H9 (cell line): Measurements from ENCODE around the gene NMRAL1. TPM values are rescaled to one million over a fixed set of nuclear protein-coding genes. Genes with fewer than 3 reads are reported as not detected.

ENCODE experiments used
- DNase-seq: peaks from one replicate; pipeline ENCODE4 v3.0.0-alpha.2; 2017
- H2AFZ ChIP-seq: one replicate; pipeline ENCODE4 v1.6.1; 2013; ENCODE audit warnings: mild to moderate bottlenecking, low read length, control low read depth, moderate library complexity
- H2AK5ac ChIP-seq: 2 replicates; pipeline ENCODE4 v1.6.1; 2013; ENCODE audit warnings: low read length, control low read depth, mixed read lengths; ENCODE audit not compliant: insufficient read length
- H2BK120ac ChIP-seq: one replicate; pipeline ENCODE4 v1.6.1; 2013; ENCODE audit warnings: low read depth, mild to moderate bottlenecking, low read length, control low read depth, inconsistent platforms; ENCODE audit not compliant: poor library complexity, severe bottlenecking
- H2BK12ac ChIP-seq: 2 replicates; pipeline ENCODE4 v1.6.1; 2013; ENCODE audit warnings: low read length, control low read depth, mixed read lengths, low read depth; ENCODE audit not compliant: insufficient read length
- H2BK15ac ChIP-seq: 2 replicates; pipeline ENCODE4 v1.6.1; 2013; ENCODE audit warnings: low read depth, low read length, control low read depth
- H2BK20ac ChIP-seq: one replicate; pipeline ENCODE4 v1.6.1; 2013; ENCODE audit warnings: low read depth, mild to moderate bottlenecking, low read length, control low read depth, inconsistent platforms; ENCODE audit not compliant: poor library complexity, severe bottlenecking
- H2BK5ac ChIP-seq: 2 replicates; pipeline ENCODE4 v1.6.1; 2013; ENCODE audit warnings: low read length, control low read depth, mixed read lengths; ENCODE audit not compliant: insufficient read length
- H3K14ac ChIP-seq: 2 replicates; pipeline ENCODE4 v1.6.1; 2013; ENCODE audit warnings: low read length, control low read depth; ENCODE audit not compliant: insufficient read depth
- H3K18ac ChIP-seq: 2 replicates; pipeline ENCODE4 v1.6.1; 2013; ENCODE audit warnings: low read depth, mild to moderate bottlenecking, mixed read lengths, low read length, control low read depth; ENCODE audit not compliant: insufficient read length
- H3K23ac ChIP-seq: 2 replicates; pipeline ENCODE4 v1.6.1; 2013; ENCODE audit warnings: low read length, control low read depth, mixed read lengths, low read depth; ENCODE audit not compliant: insufficient read length
- H3K23me2 ChIP-seq: 2 replicates; pipeline ENCODE4 v1.6.1; 2013; ENCODE audit warnings: low read depth, mild to moderate bottlenecking, mixed read lengths, low read length, control low read depth; ENCODE audit not compliant: insufficient read length, poor library complexity, severe bottlenecking
- H3K27ac ChIP-seq: 2 replicates; pipeline ENCODE4 v1.5.1; 2013; ENCODE audit warnings: low read length, control low read depth, mixed read lengths, low read depth; ENCODE audit not compliant: insufficient read length
- H3K27me3 ChIP-seq: 2 replicates; pipeline ENCODE4 v1.6.1; 2013; ENCODE audit warnings: low read length, control low read depth, inconsistent platforms; ENCODE audit not compliant: insufficient read depth
- H3K4ac ChIP-seq: 2 replicates; pipeline ENCODE4 v1.6.1; 2013; ENCODE audit warnings: low read depth, mild to moderate bottlenecking, control low read depth, inconsistent platforms, low read length, moderate library complexity
- H3K4me1 ChIP-seq: 2 replicates; pipeline ENCODE4 v1.6.1; 2013; ENCODE audit warnings: low read length, control low read depth, inconsistent platforms; ENCODE audit not compliant: insufficient read depth
- H3K4me2 ChIP-seq: 2 replicates; pipeline ENCODE4 v1.6.1; 2013; ENCODE audit warnings: low read length, control low read depth, mixed read lengths; ENCODE audit not compliant: insufficient read length, insufficient read depth
- H3K56ac ChIP-seq: 2 replicates; pipeline ENCODE4 v1.6.1; 2013; ENCODE audit warnings: low read depth, mild to moderate bottlenecking, mixed read lengths, low read length, control low read depth; ENCODE audit not compliant: insufficient read length
- H3K79me1 ChIP-seq: 2 replicates; pipeline ENCODE4 v1.6.1; 2013; ENCODE audit warnings: low read depth, mild to moderate bottlenecking, moderate library complexity, low read length, control low read depth, inconsistent platforms; ENCODE audit not compliant: insufficient read depth, poor library complexity, severe bottlenecking
- H3K79me2 ChIP-seq: 2 replicates; pipeline ENCODE4 v1.6.1; 2013; ENCODE audit warnings: low read length, control low read depth, inconsistent platforms; ENCODE audit not compliant: insufficient read depth
- H3K9ac ChIP-seq: 2 replicates; pipeline ENCODE4 v1.6.1; 2013; ENCODE audit warnings: low read length, control low read depth, mixed read lengths; ENCODE audit not compliant: insufficient read length; ENCODE audit errors: extremely low read depth
- H3K9me3 ChIP-seq: one replicate; pipeline ENCODE4 v1.6.1; 2013; ENCODE audit warnings: low read depth, low read length, inconsistent platforms; ENCODE audit not compliant: control insufficient read depth
- H3T11ph ChIP-seq: one replicate; pipeline ENCODE4 v1.6.1; 2013; ENCODE audit warnings: mild to moderate bottlenecking, low read length, control low read depth, inconsistent platforms
- H4K20me1 ChIP-seq: one replicate; pipeline ENCODE4 v1.6.1; 2013; ENCODE audit not compliant: control insufficient read depth, insufficient read length, insufficient read depth
- H4K5ac ChIP-seq: 2 replicates; pipeline ENCODE4 v1.6.1; 2013; ENCODE audit warnings: low read depth, mild to moderate bottlenecking, mixed read lengths, low read length, control low read depth; ENCODE audit not compliant: insufficient read length
- H4K8ac ChIP-seq: replicated peaks from 2 replicates; pipeline ENCODE4 v1.6.1; 2013; ENCODE audit warnings: low read length, control low read depth, mixed read lengths, low read depth; ENCODE audit not compliant: insufficient read length
- H4K91ac ChIP-seq: 2 replicates; pipeline ENCODE4 v1.6.1; 2013; ENCODE audit warnings: low read depth, mild to moderate bottlenecking, moderate library complexity, mixed read lengths, low read length, control low read depth; ENCODE audit not compliant: insufficient read length
- H3K27ac Mint-ChIP-seq, 3 experiments: 2 replicates in 2 of 3; 3 replicates in 1 of 3; pipeline ENCODE4 v1.8.0; 2020 to 2021; ENCODE audit warnings: mixed read lengths in 3 of 3, mild to moderate bottlenecking in 1 of 3, moderate library complexity in 1 of 3
- H3K27me3 Mint-ChIP-seq: 2 replicates; pipeline ENCODE4 v1.8.0; 2021; ENCODE audit warnings: low read depth, mild to moderate bottlenecking, moderate library complexity, mixed read lengths
- H3K36me3 Mint-ChIP-seq, 3 experiments: 2 replicates in 2 of 3; 3 replicates in 1 of 3; pipeline ENCODE4 v1.8.0; 2020 to 2021; ENCODE audit warnings: low read depth in 3 of 3, mixed read lengths in 3 of 3; ENCODE audit not compliant: insufficient read depth in 1 of 3
- H3K4me1 Mint-ChIP-seq, 2 experiments: 2 replicates each; pipeline ENCODE4 v1.8.0; 2020; ENCODE audit warnings: mixed read lengths in 2 of 2
- H3K4me3 Mint-ChIP-seq, 2 experiments: 2 replicates in 1 of 2; 3 replicates in 1 of 2; pipeline ENCODE4 v1.8.0; 2020 to 2021; ENCODE audit warnings: mild to moderate bottlenecking in 2 of 2, mixed read lengths in 2 of 2, moderate library complexity in 1 of 2
- H3K9me3 Mint-ChIP-seq, 2 experiments: 2 replicates in 1 of 2; 3 replicates in 1 of 2; pipeline ENCODE4 v1.8.0; 2020; ENCODE audit warnings: mild to moderate bottlenecking in 2 of 2, mixed read lengths in 2 of 2, moderate library complexity in 1 of 2
- WGBS: extraction: QIAGEN DNeasy Blood & Tissue Kit; methylation state at CpG from one replicate; pipeline ENCODE4 v1.1.7; 2013; ENCODE audit warnings: missing lambda C conversion rate, low lambda C conversion rate, mixed read lengths; ENCODE audit not compliant: insufficient read length; ENCODE audit errors: extremely low coverage; 5-methylcytosine and 5-hydroxymethylcytosine counted together
- total RNA-seq: library from RNA; stranded (reverse); gene quantifications from 2 replicates; pipeline ENCODE4 v1.2.1, GENCODE V29; 2021
- TF ChIP-seq, protein P1 (sequence below): fragments of 200-600 bp; sonication (generic); conservative IDR thresholded peaks from 3 replicates; pipeline ENCODE4 v1.8.0; 2021; ENCODE audit warnings: antibody characterized with exemption, mild to moderate bottlenecking

Gene NMRAL1
- total RNA-seq, 1 experiment from 2014 or later, result 78.9 TPM

DNA sequence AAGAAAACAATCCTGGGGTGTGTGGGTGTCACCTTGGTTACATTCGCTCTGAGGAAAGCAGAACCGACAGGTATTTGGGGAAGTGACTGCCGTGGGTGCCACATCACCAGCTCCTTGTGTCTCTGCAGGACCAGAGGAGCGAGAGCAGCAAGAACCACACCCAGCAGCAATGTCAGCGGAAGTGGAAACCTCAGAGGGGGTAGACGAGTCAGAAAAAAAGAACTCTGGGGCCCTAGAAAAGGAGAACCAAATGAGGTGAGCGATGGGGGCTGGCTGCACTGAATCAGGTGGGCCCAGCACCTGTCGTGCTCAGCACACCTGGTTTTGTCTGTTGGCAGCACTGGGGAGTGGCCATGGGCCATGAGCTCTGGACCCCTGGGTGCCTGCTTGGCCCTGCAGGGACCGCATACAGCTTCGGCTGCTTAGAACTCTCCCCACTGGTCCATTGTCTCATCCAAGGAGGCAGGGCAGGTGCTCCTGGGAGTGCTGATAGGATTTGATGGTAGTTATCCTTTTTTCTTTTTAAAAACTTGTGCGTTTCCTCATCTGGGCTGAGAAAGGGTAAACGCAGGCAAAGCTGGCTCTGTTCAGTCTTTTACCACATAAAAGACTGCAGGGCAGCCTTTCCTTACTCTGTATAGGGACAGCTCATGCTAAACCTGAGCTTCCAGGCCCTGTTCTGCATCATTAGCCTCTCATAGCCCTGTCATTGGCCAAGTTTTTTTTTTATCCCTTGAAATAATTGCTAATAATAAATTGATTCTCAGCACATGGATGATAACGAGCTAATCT lies 31.1 kb upstream of the NMRAL1 start:
- H3K4me2 ChIP-seq, result no peak overlapping the region
- no peak overlapping the region for H2AK5ac ChIP-seq
- H3K27ac Mint-ChIP-seq, result peak overlapping the region; percentile 34 to 76 (median 56); a peak in 3 of 7 replicates
- peaks cover 3 to 31% (median 21%) of the 10 kb centered on the region in 3 experiments; a peak in 6 of 7 replicates for H3K36me3 Mint-ChIP-seq
- no peak overlapping the region for H4K91ac ChIP-seq
- H4K8ac ChIP-seq, result no peak overlapping the region
- no peaks in the 10 kb centered on the region for H3K9me3 ChIP-seq
- no peak for DNase-seq
- no peak overlapping the region for H3K4ac ChIP-seq
- no peaks in the 10 kb centered on the region for H3K27me3 Mint-ChIP-seq
- H3K4me1 ChIP-seq, result no peaks in the 10 kb centered on the region
- H2BK20ac ChIP-seq, result no peak overlapping the region
- H3K18ac ChIP-seq, result no peak overlapping the region
- no peak overlapping the region for H2BK120ac ChIP-seq
- H3K79me2 ChIP-seq, result no peaks in the 10 kb centered on the region
- no peak overlapping the region for H3K14ac ChIP-seq
- no peaks in the 10 kb centered on the region for H3K79me1 ChIP-seq
- peaks cover 18 to 22% of the 10 kb centered on the region in 2 experiments for H3K4me1 Mint-ChIP-seq
- H3K27ac ChIP-seq, result no peak overlapping the region
- no peak overlapping the region for H2BK15ac ChIP-seq
- H2AFZ ChIP-seq, result no peak overlapping the region
- no peak overlapping the region for H2BK12ac ChIP-seq
- no peak overlapping the region for H3K23ac ChIP-seq
- no CpG with 5 or more reads among the region's 13 CpGs for WGBS
- no peak overlapping the region for H3T11ph ChIP-seq
- peak overlapping the region; percentile 10 for H4K5ac ChIP-seq
- no peaks in the 10 kb centered on the region for H4K20me1 ChIP-seq
- H3K27me3 ChIP-seq, result no peaks in the 10 kb centered on the region
- no peak overlapping the region for H3K9ac ChIP-seq
- no peak overlapping the region for H2BK5ac ChIP-seq
- H3K4me3 Mint-ChIP-seq, result no peak overlapping the region
- H3K56ac ChIP-seq, result no peak overlapping the region
- no peaks in the 10 kb centered on the region for H3K23me2 ChIP-seq
- TF ChIP-seq, protein P1, sequence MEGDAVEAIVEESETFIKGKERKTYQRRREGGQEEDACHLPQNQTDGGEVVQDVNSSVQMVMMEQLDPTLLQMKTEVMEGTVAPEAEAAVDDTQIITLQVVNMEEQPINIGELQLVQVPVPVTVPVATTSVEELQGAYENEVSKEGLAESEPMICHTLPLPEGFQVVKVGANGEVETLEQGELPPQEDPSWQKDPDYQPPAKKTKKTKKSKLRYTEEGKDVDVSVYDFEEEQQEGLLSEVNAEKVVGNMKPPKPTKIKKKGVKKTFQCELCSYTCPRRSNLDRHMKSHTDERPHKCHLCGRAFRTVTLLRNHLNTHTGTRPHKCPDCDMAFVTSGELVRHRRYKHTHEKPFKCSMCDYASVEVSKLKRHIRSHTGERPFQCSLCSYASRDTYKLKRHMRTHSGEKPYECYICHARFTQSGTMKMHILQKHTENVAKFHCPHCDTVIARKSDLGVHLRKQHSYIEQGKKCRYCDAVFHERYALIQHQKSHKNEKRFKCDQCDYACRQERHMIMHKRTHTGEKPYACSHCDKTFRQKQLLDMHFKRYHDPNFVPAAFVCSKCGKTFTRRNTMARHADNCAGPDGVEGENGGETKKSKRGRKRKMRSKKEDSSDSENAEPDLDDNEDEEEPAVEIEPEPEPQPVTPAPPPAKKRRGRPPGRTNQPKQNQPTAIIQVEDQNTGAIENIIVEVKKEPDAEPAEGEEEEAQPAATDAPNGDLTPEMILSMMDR, result no peak
- H3K9me3 Mint-ChIP-seq, result no peaks in the 10 kb centered on the region
